ENCODE data around the gene CPB2. TPM values are rescaled to one million over a fixed set of nuclear protein-coding genes. Genes with fewer than 3 reads are reported as not detected.

The CPB2 gene
- total and polyA plus RNA-seq, 2 of the 8 experiments (the other 6 are each of a cell fraction or from before 2014, with no cell fraction given) = not detected

DNA sequence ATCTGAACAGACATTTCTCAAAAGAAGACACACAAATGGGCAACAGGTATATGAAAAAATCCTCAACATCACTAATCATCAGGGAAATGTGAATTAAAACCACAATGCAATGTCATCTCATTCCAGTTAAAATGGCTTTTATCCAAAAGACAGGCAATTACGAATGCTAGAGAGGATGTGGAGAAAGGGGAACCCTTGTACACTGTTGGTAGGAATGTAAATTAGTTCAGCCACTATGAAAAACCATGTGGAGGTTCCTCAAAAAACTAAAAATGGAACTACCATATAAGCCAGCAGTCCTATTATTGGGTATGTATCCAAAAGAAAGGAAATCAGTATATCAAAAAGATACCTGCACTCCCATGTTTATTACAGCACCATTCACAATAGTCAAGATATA is 27.6 kb downstream of the CPB2 start:
- Histone ChIP-seq H2BK12ac (ENCODE audit: low read depth, low read length) (no peak overlapping the region), H2BK120ac (replicated peaks; ENCODE audit: low read depth, low read length) (no peak overlapping the region), H2BK15ac (ENCODE audit: low read length) (no peak overlapping the region), H4K8ac (ENCODE audit: extremely low read depth, insufficient read depth, low read length) (no peak overlapping the region), H2AFZ (ENCODE audit: low read length) (no peak overlapping the region), H2BK5ac (ENCODE audit: low read depth, low read length) (no peak overlapping the region), H3K4me2 (ENCODE audit: insufficient read depth in 1 of 2, low read depth in 2 of 2, low read length in 2 of 2) (no peak overlapping the region), H3K79me1 (ENCODE audit: low read depth, low read length) (no peaks in the 10 kb centered on the region), H3K27me3 (replicated peaks in 1 of 4; ENCODE audit: control insufficient read depth in 3 of 4, extremely low read depth in 1 of 4, insufficient read depth in 3 of 4, low read length in 3 of 4) (no peaks in the 10 kb centered on the region), H3K9ac (replicated peaks in 1 of 4; ENCODE audit: extremely low read depth in 1 of 4, low read depth in 3 of 4, low read length in 3 of 4) (no peak overlapping the region), H3K27ac (ENCODE audit: low read depth, low read length) (no peak overlapping the region), H3K23ac (ENCODE audit: insufficient read length) (no peak overlapping the region), H3K56ac (replicated peaks; ENCODE audit: insufficient read length, low read depth, low read length) (no peak overlapping the region), H3K9me3 (ENCODE audit: insufficient read depth in 2 of 2, low read depth in 1 of 2, low read length in 1 of 2) (peaks cover 3 to 4% of the 10 kb centered on the region in 2 experiments; a peak in 1 of 4 replicates), H2BK20ac (ENCODE audit: low read length) (no peak overlapping the region), H3K79me2 (ENCODE audit: control insufficient read depth in 1 of 2, insufficient read depth in 2 of 2, low read length in 2 of 2) (no peaks in the 10 kb centered on the region), H3K14ac (ENCODE audit: insufficient read length) (no peak overlapping the region), H3K18ac (ENCODE audit: extremely low read depth, low read length) (no peak overlapping the region), H3K36me3 (ENCODE audit: control insufficient read depth in 2 of 4, insufficient read depth in 4 of 4, low read length in 3 of 4) (no peaks in the 10 kb centered on the region), H3K4me3 (ENCODE audit: extremely low read depth in 1 of 4, insufficient read depth in 2 of 4, low read depth in 3 of 4, low read length in 4 of 4) (no peak overlapping the region), H4K91ac (replicated peaks; ENCODE audit: insufficient read length, low read length) (no peak overlapping the region), H4K5ac (ENCODE audit: insufficient read length, low read depth, low read length) (no peak overlapping the region), H3K4me1 (replicated peaks in 1 of 4; ENCODE audit: control insufficient read depth in 3 of 4, insufficient read depth in 4 of 4, low read length in 3 of 4) (no peaks in the 10 kb centered on the region), H3K4ac (replicated peaks; ENCODE audit: insufficient read length, low read depth, low read length) (no peak overlapping the region), H4K20me1 (replicated peaks in 1 of 2; ENCODE audit: control insufficient read depth in 1 of 2, insufficient read depth in 2 of 2, low read length in 2 of 2) (no peaks in the 10 kb centered on the region), H2AK5ac (ENCODE audit: low read depth, low read length) (no peak overlapping the region), H3K23me2 (ENCODE audit: low read depth, low read length) (no peaks in the 10 kb centered on the region)
- FAIRE-seq (no peak), DNase-seq (ENCODE audit: low read depth in 1 of 2, low spot score in 2 of 2) (no peak)
- ChIA-PET POLR2A (ENCODE audit: partially characterized antibody) (no interaction called here), CTCF (ENCODE audit: partially characterized antibody) (no interaction called here)
- WGBS, 2 experiments (ENCODE audit: extremely low coverage in 1 of 2, insufficient coverage in 1 of 2, insufficient read length in 1 of 2, insufficient replicate concordance in 2 of 2, low coverage in 1 of 2, low lambda C conversion rate in 2 of 2, missing lambda C conversion rate in 1 of 2) = 90% methylated on average over 1 of the region's 1 CpG; no CpG with 5 or more reads in 1 of the 2 experiments
- TF ChIP-seq POU5F1 (IDR thresholded peaks at IDR 0.05; ENCODE audit: low read depth, low read length) = no peak
- TF ChIP-seq KDM4A (IDR thresholded peaks at IDR 0.05; ENCODE audit: low read depth, low read length, severe bottlenecking) = no peak
- TF ChIP-seq HDAC2 (IDR thresholded peaks at IDR 0.05; ENCODE audit: borderline replicate concordance in 1 of 2, low read depth in 2 of 2, low read length in 2 of 2) = no peak
- TF ChIP-seq TBP (IDR thresholded peaks at IDR 0.05; ENCODE audit: low read depth, low read length) = no peak
- no peak for TF ChIP-seq CREB1 (IDR thresholded peaks at IDR 0.05)
- no peak for TF ChIP-seq SIRT6 (IDR thresholded peaks at IDR 0.05; ENCODE audit: low read length)
- TF ChIP-seq BRCA1 (IDR thresholded peaks at IDR 0.05; ENCODE audit: low read depth, low read length) = no peak
- TF ChIP-seq, protein P1, sequence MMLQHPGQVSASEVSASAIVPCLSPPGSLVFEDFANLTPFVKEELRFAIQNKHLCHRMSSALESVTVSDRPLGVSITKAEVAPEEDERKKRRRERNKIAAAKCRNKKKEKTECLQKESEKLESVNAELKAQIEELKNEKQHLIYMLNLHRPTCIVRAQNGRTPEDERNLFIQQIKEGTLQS (IDR thresholded peaks at IDR 0.05; ENCODE audit: insufficient read depth, low read depth, low read length) = no peak

Measured in H1 (cell line).